ENCODE measurements around the gene SGSM1.

Gene SGSM1

GRCh38 chr22:24952837-24953383, 146.9 kb downstream of the SGSM1 start:
- DNase-seq = peak in 1 of 2 experiments; percentile 31

- no peak for DNase-seq
Measured at GRCh38 chr22:24953384-24954113, 147.5 kb downstream of the SGSM1 start.

- DNase-seq = no peak
Measured at GRCh38 chr22:24954114-24954463, 148.1 kb downstream of the SGSM1 start.

GRCh38 chr22:24954856-24955255, 148.8 kb downstream of the SGSM1 start:
- no peak for DNase-seq

- DNase-seq = no peak
Measured at GRCh38 chr22:24957043-24957442, 151.0 kb downstream of the SGSM1 start.

GRCh38 chr22:24961217-24961844, 155.3 kb downstream of the SGSM1 start:
- DNase-seq = peak in 1 of 2 experiments; percentile 6

GRCh38 chr22:24962094-24962493, 156.1 kb downstream of the SGSM1 start:
- DNase-seq = no peak

- DNase-seq = no peak
Measured at GRCh38 chr22:24962835-24963234, 156.8 kb downstream of the SGSM1 start.

GRCh38 chr22:24964441-24964840, 158.4 kb downstream of the SGSM1 start:
- DNase-seq = no peak

GRCh38 chr22:24965822-24966626, 160.0 kb downstream of the SGSM1 start:
- no peak for DNase-seq

- DNase-seq = no peak
Measured at GRCh38 chr22:24968066-24968561, 162.1 kb downstream of the SGSM1 start.

- DNase-seq = no peak
Measured at GRCh38 chr22:24969560-24970301, 163.7 kb downstream of the SGSM1 start.

GRCh38 chr22:24972369-24972768, 166.4 kb downstream of the SGSM1 start:
- no peak for DNase-seq

- DNase-seq = no peak
Measured at GRCh38 chr22:24973872-24974271, 167.9 kb downstream of the SGSM1 start.

GRCh38 chr22:24975125-24975640, 169.2 kb downstream of the SGSM1 start:
- DNase-seq = no peak

GRCh38 chr22:24975813-24976341, 169.9 kb downstream of the SGSM1 start:
- no peak for DNase-seq

GRCh38 chr22:24976442-24977218, 170.6 kb downstream of the SGSM1 start:
- DNase-seq = no peak
